CD4-positive, alpha-beta T cell treated with Interferon alpha-2 for 1 hour (primary cell): ENCODE measurements around the gene KPTN.
"Not testable (repeated sequence)": the region's sequence is repeated elsewhere in the genome, so short reads cannot be mapped to it uniquely, and the experiment has no call there.

Experiments used
- DNase-seq, 2 donors: peaks; one replicate each; pipeline ENCODE4 v3.0.0-alpha.2; 2020 to 2022

Gene KPTN

DNA sequence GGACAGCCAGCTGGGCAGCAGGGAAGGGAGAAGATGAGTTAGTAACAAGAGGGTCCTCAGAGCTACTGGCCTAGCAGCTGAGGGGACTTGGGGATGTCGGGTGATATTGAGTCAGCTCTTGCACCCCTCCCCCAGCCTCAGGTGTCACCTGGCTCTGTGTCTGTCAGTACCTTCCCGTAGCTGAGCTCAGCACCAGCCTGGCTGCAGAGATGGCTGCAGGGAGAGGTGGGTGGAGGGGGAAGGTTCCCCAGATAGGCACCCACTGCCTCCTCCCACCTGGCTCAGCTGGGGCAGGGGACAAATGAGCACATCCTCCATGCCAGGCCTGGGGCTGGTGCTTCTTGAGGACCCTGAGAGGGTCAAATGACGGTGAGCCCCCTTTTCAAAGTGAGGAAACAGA, 6.8 kb upstream of the KPTN start:
- no peak for DNase-seq

DNA sequence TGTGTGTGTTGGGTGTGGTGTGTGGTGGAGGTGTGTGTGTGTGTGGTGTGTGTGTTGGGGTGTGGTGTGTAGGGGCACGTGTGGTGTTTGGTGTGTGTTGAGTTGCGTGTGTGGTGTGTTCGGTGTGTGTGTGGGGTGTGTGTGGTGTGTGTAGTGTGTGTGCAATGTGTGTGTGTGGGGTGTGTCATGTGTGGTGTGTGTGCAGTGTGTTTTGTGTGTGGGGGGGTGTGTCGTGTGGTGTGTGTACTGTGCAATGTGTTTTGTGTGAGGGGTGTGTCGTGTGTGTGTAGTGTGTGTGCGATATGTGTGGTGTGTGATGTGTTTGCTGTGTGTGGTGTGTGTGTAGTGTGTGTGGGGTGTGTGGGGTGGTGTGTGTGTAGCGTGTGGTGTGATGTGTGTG, 6.0 kb upstream of the KPTN start:
- DNase-seq: no peak

DNA sequence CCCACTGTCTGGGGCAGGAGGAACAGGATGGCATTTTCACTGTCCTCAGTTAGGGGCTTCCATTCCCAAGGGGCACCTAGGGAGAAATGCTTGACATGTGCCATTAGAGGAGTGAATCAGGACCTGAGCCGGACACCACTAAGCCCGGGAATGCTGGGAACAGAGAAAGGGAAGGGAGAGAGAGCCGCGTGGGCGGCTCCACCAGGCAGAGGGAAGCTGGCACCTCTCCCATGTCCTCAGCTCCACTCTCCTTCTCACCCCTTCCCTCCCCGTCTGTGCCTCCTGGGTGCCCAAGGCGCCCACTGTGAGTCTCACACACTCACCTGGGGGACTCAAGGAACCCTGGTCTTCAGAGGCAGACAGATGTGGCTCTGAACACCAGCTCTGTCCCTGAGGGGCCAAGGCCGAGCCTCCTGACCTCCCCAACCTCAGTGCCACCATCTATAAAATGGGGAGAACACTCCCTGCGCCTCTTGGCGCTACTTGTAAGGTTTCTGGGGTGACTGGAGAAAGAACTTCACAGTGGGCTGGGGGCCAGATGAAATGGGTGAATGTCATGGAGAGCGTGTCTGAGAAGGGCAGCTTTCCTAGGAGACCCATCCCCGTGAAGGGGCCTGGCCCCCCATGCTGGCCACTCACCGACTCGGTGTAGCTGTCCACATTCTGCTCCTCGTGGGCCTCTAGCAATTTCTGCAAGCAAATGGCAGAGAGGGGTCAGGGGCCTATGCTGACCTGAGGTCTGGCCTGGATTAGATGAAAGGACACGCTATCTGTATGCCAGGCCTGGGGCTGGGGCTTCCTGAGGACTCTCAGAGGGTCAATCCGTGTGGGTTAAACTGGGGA, 5.3 kb upstream of the KPTN start:
- DNase-seq: no peak

DNA sequence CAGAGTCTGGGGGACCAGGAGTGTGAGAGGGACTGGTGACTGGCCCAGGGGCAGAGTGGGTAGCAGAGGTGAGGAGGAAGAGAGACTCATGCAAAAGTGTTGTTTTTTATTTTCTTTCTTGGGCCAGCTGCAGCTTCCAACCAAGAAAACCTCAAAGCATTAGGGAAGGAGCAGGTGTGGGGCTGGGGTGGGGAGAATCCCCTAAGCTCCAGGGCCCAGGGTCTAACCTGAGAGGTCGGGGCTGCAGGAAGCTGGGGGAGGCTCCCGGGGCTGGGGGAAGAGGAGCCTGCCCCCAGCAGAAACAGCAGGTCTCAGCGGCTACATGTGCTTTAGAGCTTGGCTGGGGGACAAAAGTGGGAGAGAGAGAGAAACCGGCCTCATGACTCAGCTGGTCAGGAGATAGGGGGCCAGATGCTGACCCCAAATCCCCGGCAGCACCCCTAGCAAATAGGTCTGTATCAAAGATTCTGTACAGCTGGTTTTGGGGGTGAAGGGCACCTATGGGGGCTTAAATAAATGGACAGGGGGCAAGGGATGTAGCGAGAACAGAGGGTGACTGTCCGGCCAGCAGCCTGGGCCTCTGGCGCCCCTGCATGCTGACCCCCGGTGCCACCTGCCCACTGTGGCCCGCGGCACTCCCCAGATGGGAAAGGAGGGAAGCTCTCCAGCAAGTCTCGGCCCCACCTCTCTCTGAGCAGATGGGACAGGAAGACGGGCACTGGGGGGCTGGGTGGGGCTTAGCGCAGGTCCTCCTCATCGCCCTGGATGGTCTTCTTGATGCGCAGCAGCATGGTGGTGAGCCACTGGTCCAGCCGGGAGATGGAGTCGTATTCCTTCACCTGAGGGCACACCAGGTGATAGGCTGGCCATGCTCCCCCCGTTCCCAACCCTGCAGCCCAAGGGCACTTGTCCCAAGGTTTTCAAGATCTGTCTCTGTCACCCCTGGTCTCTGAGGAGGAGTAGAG, 3.8 kb upstream of the KPTN start:
- no peak for DNase-seq

DNA sequence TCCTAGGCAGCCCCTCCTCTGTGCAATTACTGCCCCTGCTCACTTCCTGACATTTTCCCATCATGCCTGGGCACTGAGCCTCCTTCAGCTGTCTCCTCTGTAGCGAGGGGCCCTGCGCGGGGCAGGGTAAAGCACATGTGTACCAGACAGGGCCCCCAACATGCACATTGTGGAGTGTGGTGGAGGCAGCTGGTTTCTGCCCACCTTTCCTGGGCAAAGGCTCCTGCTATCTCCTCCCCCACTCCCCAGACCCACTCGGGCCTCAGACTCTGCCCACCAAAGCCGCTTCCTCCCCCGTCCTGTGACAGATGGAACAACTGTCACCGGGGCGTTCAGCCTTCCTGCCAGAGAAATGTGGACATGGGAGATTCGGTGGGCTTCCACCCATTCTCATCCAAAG, 2.9 kb upstream of the KPTN start:
- no peak for DNase-seq

DNA sequence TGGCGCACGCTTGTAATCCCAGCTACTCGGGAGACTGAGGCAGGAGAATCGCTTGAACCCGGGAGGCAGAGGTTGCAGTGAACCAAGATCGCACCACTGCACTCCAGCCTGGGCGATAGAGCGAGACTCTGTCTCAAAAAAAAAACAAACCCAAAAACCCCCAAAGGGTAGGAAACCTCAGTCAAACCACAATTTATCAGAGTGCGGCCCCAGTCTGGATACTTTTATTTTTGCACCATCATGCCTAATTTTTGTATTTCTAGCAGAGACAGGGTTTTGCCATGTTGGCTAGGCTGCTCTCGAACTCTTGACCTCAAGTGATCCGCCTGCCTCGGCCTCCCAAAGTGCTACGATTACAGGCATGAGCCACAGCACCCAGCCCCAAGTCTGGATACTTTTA, 2.2 kb upstream of the KPTN start:
- not testable (repeated sequence) for DNase-seq

DNA sequence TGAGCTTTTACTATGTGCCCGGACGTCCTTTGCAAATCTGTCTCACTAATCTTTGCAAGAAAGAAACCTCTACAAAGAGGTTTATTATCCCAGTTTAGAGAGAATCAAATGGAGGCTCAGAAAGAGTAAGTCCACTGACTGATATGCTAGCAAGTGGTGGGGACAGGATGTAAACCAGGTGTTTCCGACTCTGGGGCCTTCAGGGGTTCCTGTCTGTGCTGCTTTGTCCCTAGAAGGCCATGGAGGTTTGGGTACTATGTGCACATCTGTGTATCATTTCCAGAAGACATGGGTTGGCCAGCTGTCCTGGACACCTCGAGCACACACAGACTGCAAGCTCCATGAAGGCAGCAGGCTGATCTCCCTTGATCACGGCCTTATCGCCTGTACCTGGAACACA, 1.2 kb upstream of the KPTN start:
- DNase-seq: no peak

DNA sequence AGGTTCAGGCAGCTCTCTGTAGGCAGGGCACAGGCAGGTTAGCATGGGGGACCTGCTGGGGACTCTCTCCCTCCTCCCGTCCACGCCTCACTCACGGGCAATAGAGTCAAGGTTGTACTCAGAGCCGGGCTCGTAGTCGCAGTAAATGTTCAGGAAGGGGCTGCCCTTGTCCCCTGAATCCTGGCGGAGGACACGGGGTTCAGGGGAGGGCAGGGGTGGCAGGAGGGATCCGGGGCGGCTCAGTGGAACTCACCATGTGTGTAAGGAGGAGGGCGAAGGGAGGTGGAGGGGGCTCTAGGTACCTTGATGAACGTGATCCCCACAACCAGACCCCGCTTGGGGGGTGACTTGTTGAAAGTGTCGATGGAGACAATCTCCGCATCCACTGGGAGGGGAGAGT, 819 bp downstream of the KPTN start:
- no peak for DNase-seq

DNA sequence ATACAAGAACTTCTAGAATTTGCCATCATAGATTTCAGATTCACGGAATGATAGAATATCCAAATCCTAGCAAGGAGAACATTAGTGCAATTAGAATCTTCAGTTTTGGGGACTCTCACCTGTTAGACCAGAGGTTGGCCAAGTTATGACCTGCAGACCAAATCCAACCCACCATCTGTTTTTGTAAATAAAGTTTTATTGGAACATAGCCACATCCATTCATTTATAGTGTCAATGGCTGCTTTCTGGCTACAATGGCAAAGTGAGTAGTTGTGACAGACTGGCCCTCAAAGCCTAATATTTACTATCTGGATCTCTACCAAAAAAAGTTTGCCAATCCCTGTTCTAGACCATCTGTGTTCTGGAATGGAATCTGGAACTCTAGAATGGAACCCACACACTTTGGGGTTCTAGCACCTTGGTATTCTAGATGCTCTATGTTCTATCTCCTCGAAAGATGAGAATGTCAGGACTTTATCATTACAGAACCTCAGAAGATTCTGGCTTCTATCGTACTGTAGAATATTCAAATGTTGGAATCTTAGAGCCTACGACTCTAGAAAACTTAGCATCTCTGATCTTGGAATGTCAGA, 2.5 kb downstream of the KPTN start:
- no peak for DNase-seq

DNA sequence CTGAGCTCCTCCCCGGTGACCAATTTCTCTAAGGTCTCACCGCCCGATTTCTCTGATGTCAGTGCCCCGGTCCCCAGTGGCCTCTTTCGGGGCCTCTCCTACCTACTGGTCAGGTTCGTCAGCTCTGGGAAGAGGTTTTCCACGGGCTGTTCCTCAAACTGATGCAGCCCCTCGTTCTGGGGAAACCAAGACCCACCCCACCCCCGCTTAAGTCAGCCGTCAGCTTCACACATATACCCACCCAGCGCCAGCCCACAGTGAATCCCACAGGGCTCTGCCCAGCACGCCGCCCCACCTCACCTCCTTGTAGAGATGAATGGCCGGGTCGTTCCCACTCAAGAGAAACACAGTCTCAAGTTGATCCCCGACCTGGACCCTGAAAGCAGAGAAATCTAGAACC, 3.4 kb downstream of the KPTN start:
- no peak for DNase-seq

DNA sequence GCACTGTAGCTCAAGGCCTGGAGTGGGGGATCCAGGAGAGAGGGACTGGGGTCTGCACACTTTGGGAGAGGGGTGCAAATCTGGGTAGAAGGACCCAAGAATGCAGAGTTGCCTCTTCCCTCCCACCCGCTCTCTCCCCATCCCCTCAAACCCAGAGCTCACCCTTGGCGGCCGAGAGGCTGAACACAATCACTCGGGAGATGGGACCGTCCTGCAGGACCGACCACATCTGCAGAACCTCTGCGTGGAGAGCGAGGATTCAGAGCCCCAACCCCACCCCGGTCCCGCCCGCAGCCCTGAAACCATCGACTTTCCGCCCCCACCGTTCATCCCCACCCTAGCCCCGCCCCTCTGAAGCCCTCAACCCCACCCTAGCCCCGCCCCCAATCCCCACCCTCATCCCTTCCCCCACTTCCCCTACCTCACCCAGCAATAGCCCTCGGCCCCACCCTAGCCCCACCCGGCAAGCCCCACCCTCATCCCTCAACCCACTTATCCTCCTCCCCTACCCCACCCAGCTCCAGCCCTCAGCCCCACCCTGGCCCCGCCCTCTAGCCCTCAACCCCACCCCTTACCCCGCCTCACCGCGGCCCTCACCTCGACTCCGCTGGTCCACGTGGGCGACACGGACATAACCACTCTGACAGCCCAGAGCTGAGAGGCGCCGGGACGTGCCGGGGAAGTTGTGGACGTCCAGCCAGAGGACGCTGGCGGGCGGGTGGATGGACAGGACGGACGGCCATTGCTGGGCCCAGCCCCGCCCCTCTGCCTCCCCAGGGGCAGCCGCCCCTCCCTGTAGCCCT, 4.1 kb downstream of the KPTN start:
- no peak for DNase-seq

DNA sequence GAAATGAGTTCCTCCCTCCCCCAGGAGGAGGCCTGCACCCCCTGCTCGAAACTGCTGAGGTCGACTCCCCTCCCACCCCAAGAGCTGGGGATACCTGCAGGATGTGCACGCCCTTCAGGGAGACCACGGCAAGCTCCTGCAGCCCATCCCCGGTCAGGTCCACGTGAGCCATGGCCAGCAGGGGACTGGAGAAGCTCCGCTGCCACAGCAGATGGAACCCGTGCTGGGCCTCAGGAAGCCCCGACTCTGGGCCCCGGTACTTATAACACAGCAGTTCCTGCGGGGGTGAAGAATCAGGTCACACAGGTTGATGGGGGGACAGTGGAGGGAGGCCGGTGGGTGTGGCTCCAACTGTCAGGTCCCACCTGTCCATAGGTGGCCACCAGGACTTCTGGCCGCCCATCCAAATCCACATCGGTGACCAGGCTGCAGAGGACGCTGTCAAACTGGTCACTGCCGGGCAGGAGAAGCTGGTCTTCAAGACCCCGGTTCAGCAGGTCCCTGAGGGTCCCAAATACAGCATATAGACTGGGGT, 7.5 kb downstream of the KPTN start:
- no peak for DNase-seq

DNA sequence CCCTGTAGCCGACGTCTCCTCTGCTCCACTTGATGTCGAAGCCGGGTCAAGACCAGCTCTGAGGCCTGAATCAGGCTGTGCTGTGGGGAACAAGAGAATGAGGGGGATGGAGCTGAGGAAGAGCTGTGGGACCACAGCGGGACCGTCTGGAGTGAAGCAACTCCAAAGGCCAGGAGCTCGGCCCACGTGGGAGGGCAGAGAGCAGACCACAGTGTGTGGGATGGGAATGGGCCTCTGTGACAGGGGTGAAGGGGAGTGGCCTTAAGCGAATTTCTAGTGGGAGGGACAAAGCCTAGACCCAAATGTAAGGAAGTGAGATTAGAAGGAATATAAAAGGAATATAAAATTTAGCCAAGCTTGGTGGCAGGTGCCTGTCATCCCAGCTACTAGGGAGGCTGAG, 8.6 kb downstream of the KPTN start:
- no peak for DNase-seq

DNA sequence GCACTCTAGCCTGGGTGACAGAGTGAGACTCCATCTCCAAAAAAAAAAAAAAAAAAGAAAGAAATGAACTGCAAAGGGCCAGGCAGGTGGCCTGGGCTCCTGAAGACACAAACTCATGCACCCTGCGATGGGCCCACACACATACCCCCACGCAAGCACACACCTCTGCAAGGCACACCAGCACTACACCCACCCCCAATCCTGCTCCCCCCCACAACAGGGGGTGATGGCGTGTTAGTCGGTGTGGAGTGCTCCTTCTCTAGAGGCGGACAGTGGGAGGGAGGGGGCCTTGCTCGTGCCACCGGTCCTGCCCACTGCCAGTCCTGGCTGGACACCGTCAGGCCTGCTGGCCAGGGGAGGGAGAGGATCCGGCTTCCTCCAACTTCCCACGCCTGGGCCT, 10.7 kb downstream of the KPTN start:
- DNase-seq: no peak

DNA sequence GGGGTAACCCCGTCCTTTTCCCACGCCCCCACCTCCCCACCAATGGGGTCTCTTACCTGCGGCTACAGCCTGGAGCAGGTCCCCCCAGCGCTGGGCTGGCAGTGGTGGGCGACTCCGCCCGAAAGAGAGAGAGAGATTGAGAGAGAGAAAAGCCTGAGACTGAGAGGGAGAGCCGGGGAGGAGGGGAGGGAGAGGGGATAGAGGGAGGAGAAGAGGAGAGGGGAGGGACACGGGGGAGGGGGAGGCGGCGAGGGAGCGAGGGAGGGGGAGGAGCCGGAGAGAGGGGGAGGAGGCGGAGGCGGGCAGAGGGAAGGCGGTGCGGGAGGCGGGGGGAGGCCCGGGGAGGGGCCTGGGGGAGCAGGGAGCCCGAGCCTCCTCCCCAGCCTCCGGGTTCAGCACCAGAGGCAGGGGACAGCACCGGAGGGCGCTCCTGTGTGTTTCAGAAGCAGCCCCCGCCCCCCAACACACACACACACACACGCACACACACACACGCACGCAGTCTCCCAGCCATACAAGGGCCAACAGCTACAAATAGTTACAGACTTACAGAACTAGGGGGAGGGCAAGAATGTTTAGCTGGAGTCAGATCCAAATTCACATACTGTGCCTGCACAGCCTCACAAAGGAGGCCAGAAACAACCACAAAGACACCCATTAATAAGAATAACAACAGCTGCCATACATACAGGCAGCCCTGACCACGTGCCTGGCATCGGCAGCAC, 12.1 kb downstream of the KPTN start, which contains the start of gene SLC8A2:
Gene SLC8A2 (minus strand): TSS at position 161 of the 725 bp plus-strand sequence. CDS start 5,490 bp downstream, outside the sequence.
- peak; percentile 60 to 71 for DNase-seq

DNA sequence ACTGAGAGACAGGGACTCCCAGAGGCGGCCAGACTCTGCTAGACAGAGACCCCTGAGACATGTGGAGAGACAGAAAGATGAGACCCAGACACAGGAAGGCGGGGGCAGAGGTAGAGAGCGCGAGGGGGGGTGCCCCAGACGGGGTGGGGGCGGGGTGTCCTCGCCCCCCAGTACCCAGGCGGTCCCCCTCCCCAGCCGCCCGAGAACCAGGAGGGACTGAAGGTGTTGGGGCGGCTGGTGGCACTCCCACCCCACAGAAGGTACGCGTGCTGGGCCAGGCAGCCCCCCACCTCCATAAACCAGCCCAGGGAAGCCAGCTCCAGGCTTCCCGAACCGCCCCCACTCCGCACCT, 12.7 kb downstream of the KPTN start:
- DNase-seq: no peak

DNA sequence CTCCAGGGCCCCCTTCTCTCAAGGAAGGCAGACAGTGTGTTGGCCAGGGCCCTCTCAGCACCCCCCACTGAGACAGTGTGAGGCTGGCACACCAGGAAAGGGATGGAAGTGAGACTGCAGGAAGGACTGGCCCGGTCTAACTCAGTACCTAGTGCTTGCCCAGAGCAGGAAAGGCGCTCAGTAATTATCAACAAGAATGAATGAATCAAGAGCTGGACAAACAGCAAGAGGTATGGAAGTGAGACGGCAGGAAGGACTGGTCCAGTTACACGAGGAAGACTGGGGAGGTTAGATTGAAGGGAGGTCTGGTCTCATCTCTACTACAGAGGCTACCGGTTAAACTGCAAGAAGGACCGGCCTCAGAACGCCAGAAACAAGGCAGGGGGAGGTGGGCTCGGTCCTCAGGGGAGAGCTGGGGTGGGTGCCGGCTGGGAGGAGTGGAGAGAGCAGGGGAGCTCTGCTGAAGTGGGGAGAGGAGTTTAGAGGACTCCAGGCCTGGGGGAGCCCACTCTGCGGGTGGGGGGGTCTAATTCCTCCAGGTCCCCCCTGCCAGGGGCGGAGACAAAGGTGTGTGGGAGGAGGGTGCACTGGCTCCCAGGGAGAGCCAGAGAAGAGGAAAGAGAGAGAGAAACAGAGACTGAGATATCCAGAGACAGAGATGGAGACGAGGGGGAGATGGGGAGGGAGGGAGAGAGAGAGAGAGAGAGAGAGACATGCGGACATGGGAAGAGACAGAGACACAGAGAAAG, 13.4 kb downstream of the KPTN start:
- DNase-seq: no peak

DNA sequence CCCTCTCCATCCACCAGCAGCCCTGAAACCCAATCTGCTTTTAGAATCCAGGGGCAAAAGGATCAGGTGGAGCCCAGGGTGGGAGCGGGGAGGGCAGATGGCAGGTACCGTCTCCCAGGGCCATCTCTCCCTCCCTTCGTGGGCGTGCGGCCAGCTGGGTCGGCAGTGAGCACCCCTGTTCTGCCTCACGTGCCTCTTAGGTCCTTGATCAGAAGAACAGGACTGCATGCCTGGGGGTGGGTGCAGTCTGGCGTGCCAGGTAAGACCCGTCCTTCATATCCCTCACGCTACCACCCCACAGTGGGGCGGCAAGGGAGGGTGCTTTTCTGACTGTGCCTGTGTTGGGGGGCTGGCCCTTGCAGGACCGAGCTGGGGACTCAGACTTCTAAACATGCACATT, 14.3 kb downstream of the KPTN start:
- DNase-seq: no peak

DNA sequence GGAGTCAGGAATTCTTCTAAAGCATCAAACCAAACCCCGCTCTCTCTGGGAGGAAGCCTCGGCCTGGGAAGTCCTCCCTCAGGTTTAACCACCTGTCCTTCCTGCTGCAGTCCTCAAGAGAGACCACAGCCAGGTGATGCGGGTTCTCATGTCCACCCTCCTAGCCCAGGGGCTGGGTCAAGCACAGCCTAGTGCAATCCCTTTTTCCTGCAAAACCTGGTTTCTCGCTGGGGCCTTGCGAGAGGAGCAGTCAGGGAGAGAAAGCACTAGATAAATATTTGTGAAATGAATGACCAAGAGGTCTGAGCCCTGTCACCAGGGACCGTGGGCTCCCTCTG, 14.7 kb downstream of the KPTN start:
- DNase-seq: no peak

DNA sequence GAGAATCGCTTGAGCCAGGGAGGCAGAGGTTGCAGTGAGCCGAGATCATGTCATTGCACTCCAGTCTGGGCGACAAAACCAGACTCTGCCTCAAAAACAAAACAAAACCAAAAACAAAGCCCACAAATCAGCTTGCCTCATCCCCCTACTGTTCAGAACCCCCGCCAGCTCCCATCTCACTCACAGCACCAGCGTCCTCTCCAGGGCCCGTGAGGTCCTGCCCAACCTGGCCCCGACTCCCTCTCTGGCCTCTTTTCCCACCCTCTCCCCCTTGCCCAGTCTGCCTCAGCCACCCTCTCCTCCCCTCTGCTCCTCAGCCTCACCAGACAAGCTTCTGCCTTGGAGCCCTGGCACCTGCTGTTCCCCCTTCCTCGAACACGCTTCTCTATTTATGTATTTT, 16.1 kb downstream of the KPTN start:
- DNase-seq: no peak

DNA sequence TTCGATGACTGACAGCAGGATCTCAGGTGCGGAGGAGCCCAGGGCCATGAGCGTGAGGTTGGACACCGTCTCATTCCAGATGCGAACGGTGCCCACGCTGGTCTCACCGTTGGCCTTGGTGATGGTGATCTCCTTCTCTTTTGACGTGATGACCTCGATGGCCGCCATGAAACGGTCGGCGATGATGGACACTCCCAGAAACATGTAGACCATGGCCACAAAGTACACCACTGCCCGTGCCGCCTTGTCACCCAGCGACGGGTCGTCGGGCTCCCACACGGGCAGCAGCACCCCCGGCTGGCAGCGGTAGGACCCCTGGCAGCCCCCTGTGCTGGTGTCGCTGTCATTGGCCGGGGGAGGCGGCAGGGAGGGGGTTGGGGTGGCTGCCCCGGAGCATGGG, 18.1 kb downstream of the KPTN start:
- DNase-seq: no peak
